Tibial nerve (tissue), 4 donors: ENCODE measurements around the gene ABCB4. TPM values are rescaled to one million over a fixed set of nuclear protein-coding genes. Genes with fewer than 3 reads are reported as not detected.

Experiments used
- DNase-seq, 2 donors: peaks; one replicate each; pipeline ENCODE4 v3.0.0-alpha.2; 2019; ENCODE audit warnings: low spot score in 2 of 2
- H3K27ac ChIP-seq, 4 donors: fragments of 200-600 bp; sonication (generic) in 3 of 4; one replicate each; pipeline ENCODE4 v1.5.1; 2017 to 2019; ENCODE audit warnings: mild to moderate bottlenecking in 1 of 4
- H3K27me3 ChIP-seq, 2 donors: fragments of 200-600 bp; sonication (generic) in 1 of 2; one replicate each; pipeline versions ENCODE4 v1.5.1 to v1.6.0; 2017 to 2019
- H3K36me3 ChIP-seq, 3 donors: fragments of 200-600 bp; sonication (generic); one replicate each; pipeline ENCODE4 v1.5.1; 2018 to 2019
- H3K4me1 ChIP-seq, 4 donors: fragments of 200-600 bp; sonication (generic) in 3 of 4; one replicate each; pipeline ENCODE4 v1.5.1; 2017 to 2019
- H3K4me3 ChIP-seq, 4 donors: fragments of 200-600 bp; sonication (generic) in 3 of 4; one replicate each; pipeline ENCODE4 v1.5.1; 2017 to 2019; ENCODE audit warnings: mild to moderate bottlenecking in 1 of 4, moderate library complexity in 1 of 4
- H3K9me3 ChIP-seq, 4 donors: fragments of 200-600 bp; sonication (generic) in 3 of 4; one replicate each; pipeline ENCODE4 v1.5.1; 2017 to 2019
- EP300 ChIP-seq, 2 donors: sonication (generic); formaldehyde crosslinking; IDR thresholded peaks; one replicate each; pipeline ENCODE4 v1.6.1; 2017; ENCODE audit warnings: antibody characterized with exemption in 2 of 2, mild to moderate bottlenecking in 1 of 2
- POLR2A ChIP-seq, 2 donors: fragments of 450-650 bp; IDR thresholded peaks; one replicate each; pipeline ENCODE4 v1.6.1; 2017; ENCODE audit warnings: antibody characterized with exemption in 2 of 2, mild to moderate bottlenecking in 2 of 2, moderate library complexity in 2 of 2
- WGBS, 2 donors: methylation state at CpG; one replicate each; pipeline ENCODE4 v1.1.5; 2018; 5-methylcytosine and 5-hydroxymethylcytosine counted together
- total RNA-seq, 4 donors: library from RNA; depleted of rRNA; stranded (reverse); fragments of >200 nt; gene quantifications; one replicate each; pipeline ENCODE4 v1.1.0, GENCODE V29; 2016
- TF ChIP-seq, protein P1 (sequence below), 5 experiments: fragments of 200-600 bp in 3 of 5; fragments of 450-650 bp in 2 of 5; sonication (generic) in 3 of 5; IDR thresholded peaks; one replicate each; pipeline ENCODE4 v1.5.1; 2016 to 2019; ENCODE audit warnings: antibody characterized with exemption in 5 of 5, mild to moderate bottlenecking in 3 of 5, moderate library complexity in 2 of 5

ABCB4 gene
- 1 to 10 TPM in 2 of 4 donors, under 1 TPM in 2; 0.42 to 2.0 (median 1.00) TPM for total RNA-seq

- 10 to 17% methylated on average over 9 to 28 of the region's 80 CpGs for WGBS, 2 donors
- Histone ChIP-seq H3K4me3 (peak within 1 kb of the TSS; percentile 32 to 59 (median 46)), H3K27ac (peak within 1 kb of the TSS in 3 of 4 donors; percentile 42 to 77 (median 59)), H3K9me3 (no peaks in the 10 kb centered on the region), H3K4me1 (peaks cover 0 to 23% (median 13%) of the 10 kb centered on the region in 4 donors), H3K36me3 (no peaks in the 10 kb centered on the region), H3K27me3 (no peaks in the 10 kb centered on the region)
- TF ChIP-seq EP300 (IDR thresholded peaks at IDR 0.05) (no peak), POLR2A (IDR thresholded peaks at IDR 0.05) (no peak)
- TF ChIP-seq, protein P1, sequence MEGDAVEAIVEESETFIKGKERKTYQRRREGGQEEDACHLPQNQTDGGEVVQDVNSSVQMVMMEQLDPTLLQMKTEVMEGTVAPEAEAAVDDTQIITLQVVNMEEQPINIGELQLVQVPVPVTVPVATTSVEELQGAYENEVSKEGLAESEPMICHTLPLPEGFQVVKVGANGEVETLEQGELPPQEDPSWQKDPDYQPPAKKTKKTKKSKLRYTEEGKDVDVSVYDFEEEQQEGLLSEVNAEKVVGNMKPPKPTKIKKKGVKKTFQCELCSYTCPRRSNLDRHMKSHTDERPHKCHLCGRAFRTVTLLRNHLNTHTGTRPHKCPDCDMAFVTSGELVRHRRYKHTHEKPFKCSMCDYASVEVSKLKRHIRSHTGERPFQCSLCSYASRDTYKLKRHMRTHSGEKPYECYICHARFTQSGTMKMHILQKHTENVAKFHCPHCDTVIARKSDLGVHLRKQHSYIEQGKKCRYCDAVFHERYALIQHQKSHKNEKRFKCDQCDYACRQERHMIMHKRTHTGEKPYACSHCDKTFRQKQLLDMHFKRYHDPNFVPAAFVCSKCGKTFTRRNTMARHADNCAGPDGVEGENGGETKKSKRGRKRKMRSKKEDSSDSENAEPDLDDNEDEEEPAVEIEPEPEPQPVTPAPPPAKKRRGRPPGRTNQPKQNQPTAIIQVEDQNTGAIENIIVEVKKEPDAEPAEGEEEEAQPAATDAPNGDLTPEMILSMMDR (IDR thresholded peaks at IDR 0.05): no peak
- no peak for DNase-seq
Measured at GRCh38 chr7:87475359-87476178, at the start of gene ABCB4. Gene ABCB4, minus strand, starts transcription at chr7:87475680. Its CDS starts 215 bp downstream, at chr7:87475465.

GRCh38 chr7:87518735-87519134 lies 43.3 kb upstream of the ABCB4 start:
- Histone ChIP-seq H3K4me1 (no peaks in the 10 kb centered on the region), H3K27ac (no peak overlapping the region), H3K9me3 (no peaks in the 10 kb centered on the region), H3K36me3 (no peaks in the 10 kb centered on the region), H3K27me3 (no peaks in the 10 kb centered on the region), H3K4me3 (no peak overlapping the region)
- 62 to 67% methylated on average over 2 of the region's 2 CpGs for WGBS, 2 donors
- no peak for DNase-seq
- TF ChIP-seq POLR2A (IDR thresholded peaks at IDR 0.05) (no peak), EP300 (IDR thresholded peaks at IDR 0.05) (no peak)
- TF ChIP-seq, protein P1 (IDR thresholded peaks at IDR 0.05): no peak

- no peak for DNase-seq
Measured at GRCh38 chr7:87517891-87518290, 42.4 kb upstream of the ABCB4 start.

GRCh38 chr7:87517136-87517815 lies 41.8 kb upstream of the ABCB4 start:
- DNase-seq: no peak
- TF ChIP-seq, protein P1 (IDR thresholded peaks at IDR 0.05): no peak
- TF ChIP-seq EP300 (IDR thresholded peaks at IDR 0.05): no peak
- no peak for TF ChIP-seq POLR2A (IDR thresholded peaks at IDR 0.05)
- Histone ChIP-seq H3K36me3 (no peaks in the 10 kb centered on the region), H3K27ac (no peak overlapping the region), H3K27me3 (no peaks in the 10 kb centered on the region), H3K9me3 (no peaks in the 10 kb centered on the region), H3K4me3 (no peak overlapping the region), H3K4me1 (no peaks in the 10 kb centered on the region)
- WGBS, 2 donors: 65 to 84% methylated on average over 3 of the region's 3 CpGs

More at GRCh38 chr7:87517891-87518290, 42.4 kb upstream of the ABCB4 start:
- Histone ChIP-seq H3K36me3 (no peaks in the 10 kb centered on the region), H3K27ac (no peak overlapping the region), H3K27me3 (no peaks in the 10 kb centered on the region), H3K4me3 (no peak overlapping the region), H3K9me3 (no peaks in the 10 kb centered on the region), H3K4me1 (no peaks in the 10 kb centered on the region)
- WGBS, 2 donors: 82 to 84% methylated on average over 3 of the region's 3 CpGs
- TF ChIP-seq EP300 (IDR thresholded peaks at IDR 0.05) (no peak), POLR2A (IDR thresholded peaks at IDR 0.05) (no peak)
- TF ChIP-seq, protein P1 (IDR thresholded peaks at IDR 0.05): no peak
